T-helper 1 cell treated with Interleukin-12 subunit alpha and Interleukin-12 subunit beta and Interleukin-4 antibody, amounts not matched to agents 30 μg/mL and 1 μg/mL, for 36 hours (primary cell): ENCODE measurements around the gene DENND1C.

Experiments used
- H3K27ac Mint-ChIP-seq: one replicate; pipeline ENCODE4 v1.8.0; 2021; ENCODE audit warnings: mild to moderate bottlenecking, mixed read lengths
- H3K27me3 Mint-ChIP-seq: one replicate; pipeline ENCODE4 v1.8.0; 2021; ENCODE audit warnings: low read depth, mixed read lengths
- H3K36me3 Mint-ChIP-seq: one replicate; pipeline ENCODE4 v1.8.0; 2021; ENCODE audit warnings: low read depth, mixed read lengths
- H3K4me1 Mint-ChIP-seq: one replicate; pipeline ENCODE4 v1.8.0; 2021; ENCODE audit warnings: low read depth, mixed read lengths
- H3K4me3 Mint-ChIP-seq: one replicate; pipeline ENCODE4 v1.8.0; 2021; ENCODE audit warnings: mild to moderate bottlenecking, moderate library complexity, mixed read lengths
- H3K9me3 Mint-ChIP-seq: one replicate; pipeline ENCODE4 v1.8.0; 2021; ENCODE audit warnings: mixed read lengths

The DENND1C gene

GRCh38 chr19:6476896-6477431, 4.6 kb downstream of the DENND1C start:
- Mint-ChIP-seq H3K9me3 (no peaks in the 10 kb centered on the region), H3K4me1 (peaks cover 20% of the 10 kb centered on the region), H3K27me3 (no peaks in the 10 kb centered on the region), H3K36me3 (peaks cover 14% of the 10 kb centered on the region), H3K4me3 (no peak overlapping the region), H3K27ac (no peak overlapping the region)

- Mint-ChIP-seq H3K36me3 (peaks cover 14% of the 10 kb centered on the region), H3K4me3 (no peak overlapping the region), H3K27ac (no peak overlapping the region), H3K4me1 (peaks cover 15% of the 10 kb centered on the region), H3K27me3 (no peaks in the 10 kb centered on the region), H3K9me3 (no peaks in the 10 kb centered on the region)
Measured at GRCh38 chr19:6476155-6476895, 5.3 kb downstream of the DENND1C start.

GRCh38 chr19:6475321-6476108, 6.1 kb downstream of the DENND1C start:
- peaks cover 8% of the 10 kb centered on the region for H3K4me1 Mint-ChIP-seq
- H3K27me3 Mint-ChIP-seq, result no peaks in the 10 kb centered on the region
- H3K9me3 Mint-ChIP-seq, result no peaks in the 10 kb centered on the region
- H3K4me3 Mint-ChIP-seq, result no peak overlapping the region
- no peak overlapping the region for H3K27ac Mint-ChIP-seq
- peaks cover 16% of the 10 kb centered on the region for H3K36me3 Mint-ChIP-seq

- Mint-ChIP-seq H3K9me3 (no peaks in the 10 kb centered on the region), H3K27me3 (no peaks in the 10 kb centered on the region), H3K27ac (no peak overlapping the region), H3K4me1 (no peaks in the 10 kb centered on the region), H3K36me3 (peaks cover 23% of the 10 kb centered on the region), H3K4me3 (no peak overlapping the region)
Measured at GRCh38 chr19:6473647-6474046, 7.9 kb downstream of the DENND1C start.

- H3K9me3 Mint-ChIP-seq, result no peaks in the 10 kb centered on the region
- H3K4me3 Mint-ChIP-seq, result no peak overlapping the region
- peaks cover 29% of the 10 kb centered on the region for H3K36me3 Mint-ChIP-seq
- peaks cover 2% of the 10 kb centered on the region for H3K4me1 Mint-ChIP-seq
- no peak overlapping the region for H3K27ac Mint-ChIP-seq
- no peaks in the 10 kb centered on the region for H3K27me3 Mint-ChIP-seq
Measured at GRCh38 chr19:6472713-6473112, 8.9 kb downstream of the DENND1C start.

GRCh38 chr19:6471076-6471475, 10.5 kb downstream of the DENND1C start:
- no peak overlapping the region for H3K27ac Mint-ChIP-seq
- no peaks in the 10 kb centered on the region for H3K9me3 Mint-ChIP-seq
- H3K4me1 Mint-ChIP-seq, result peaks cover 3% of the 10 kb centered on the region
- H3K36me3 Mint-ChIP-seq, result peaks cover 28% of the 10 kb centered on the region
- no peaks in the 10 kb centered on the region for H3K27me3 Mint-ChIP-seq
- no peak overlapping the region for H3K4me3 Mint-ChIP-seq

- Mint-ChIP-seq H3K27ac (no peak overlapping the region), H3K9me3 (no peaks in the 10 kb centered on the region), H3K36me3 (peaks cover 26% of the 10 kb centered on the region), H3K4me3 (no peak overlapping the region), H3K27me3 (no peaks in the 10 kb centered on the region), H3K4me1 (peaks cover 3% of the 10 kb centered on the region)
Measured at GRCh38 chr19:6470173-6470572, 11.4 kb downstream of the DENND1C start.

- Mint-ChIP-seq H3K27ac (peak overlapping the region; percentile 45), H3K27me3 (peaks cover 5% of the 10 kb centered on the region), H3K9me3 (no peaks in the 10 kb centered on the region), H3K4me3 (no peak overlapping the region), H3K4me1 (peaks cover 6% of the 10 kb centered on the region), H3K36me3 (peaks cover 20% of the 10 kb centered on the region)
Measured at GRCh38 chr19:6467384-6467783, 14.2 kb downstream of the DENND1C start.

GRCh38 chr19:6466526-6467248, 14.9 kb downstream of the DENND1C start:
- Mint-ChIP-seq H3K27me3 (peaks cover 7% of the 10 kb centered on the region), H3K9me3 (no peaks in the 10 kb centered on the region), H3K36me3 (peaks cover 20% of the 10 kb centered on the region), H3K4me3 (no peak overlapping the region), H3K4me1 (peaks cover 6% of the 10 kb centered on the region), H3K27ac (no peak overlapping the region)

GRCh38 chr19:6465663-6466062, 15.9 kb downstream of the DENND1C start:
- Mint-ChIP-seq H3K4me1 (peaks cover 6% of the 10 kb centered on the region), H3K36me3 (peaks cover 17% of the 10 kb centered on the region), H3K27me3 (peaks cover 7% of the 10 kb centered on the region), H3K9me3 (no peaks in the 10 kb centered on the region), H3K4me3 (no peak overlapping the region), H3K27ac (no peak overlapping the region)

GRCh38 chr19:6465006-6465405, 16.6 kb downstream of the DENND1C start:
- no peak overlapping the region for H3K27ac Mint-ChIP-seq
- H3K4me3 Mint-ChIP-seq, result no peak overlapping the region
- no peaks in the 10 kb centered on the region for H3K9me3 Mint-ChIP-seq
- peaks cover 14% of the 10 kb centered on the region for H3K36me3 Mint-ChIP-seq
- peaks cover 9% of the 10 kb centered on the region for H3K4me1 Mint-ChIP-seq
- H3K27me3 Mint-ChIP-seq, result peaks cover 7% of the 10 kb centered on the region

GRCh38 chr19:6464070-6464873, 17.3 kb downstream of the DENND1C start, which contains the start of gene CRB3:
Gene CRB3, plus strand, starts transcription at chr19:6464271. Its CDS starts 431 bp downstream, at chr19:6464702.
- peaks cover 7% of the 10 kb centered on the region for H3K27me3 Mint-ChIP-seq
- no peak within 1 kb of the TSS for H3K4me3 Mint-ChIP-seq
- H3K36me3 Mint-ChIP-seq, result peaks cover 12% of the 10 kb centered on the region
- no peaks in the 10 kb centered on the region for H3K9me3 Mint-ChIP-seq
- peaks cover 11% of the 10 kb centered on the region for H3K4me1 Mint-ChIP-seq
- H3K27ac Mint-ChIP-seq, result no peak within 1 kb of the TSS

GRCh38 chr19:6460099-6460884, 21.3 kb downstream of the DENND1C start:
- peaks cover 19% of the 10 kb centered on the region for H3K36me3 Mint-ChIP-seq
- peak overlapping the region; percentile 86 for H3K27ac Mint-ChIP-seq
- peaks cover 2% of the 10 kb centered on the region for H3K9me3 Mint-ChIP-seq
- peaks cover 7% of the 10 kb centered on the region for H3K27me3 Mint-ChIP-seq
- peaks cover 13% of the 10 kb centered on the region for H3K4me1 Mint-ChIP-seq
- H3K4me3 Mint-ChIP-seq, result peak overlapping the region; percentile 97
